HCT116 (cell line): Measurements from ENCODE around the gene PRM2. TPM values are rescaled to one million over a fixed set of nuclear protein-coding genes. Genes with fewer than 3 reads are reported as not detected.

Source experiments
- ATAC-seq: fragments of 200-7000 bp; cut with Tn5 transposase; 2 replicates; pipeline ENCODE4 v1.9.1; 2020; ENCODE audit warnings: mild to moderate bottlenecking, moderate library complexity
- BruUV-seq: library from RNA; stranded (reverse); fragments of 400-500 nt; replicated peaks from 2 replicates; lab custom pipeline; 2021; lab: Mats Ljungman, UMichigan
- CTCF ChIA-PET: fragments of 300-600 bp; sonication (Branson Sonifier 250); formaldehyde crosslinking; loops from one replicate; lab custom pipeline; 2021; ENCODE audit warnings: antibody characterized with exemption; lab: Charles Lee
- POLR2A ChIA-PET: fragments of 300-600, 350-600 bp; sonication (Branson Sonifier 250); formaldehyde crosslinking; loops from one replicate; lab custom pipeline; 2021; ENCODE audit warnings: antibody characterized with exemption; lab: Charles Lee
- RAD21 ChIA-PET, 2 experiments: fragments of 300-600 bp; sonication (Branson Sonifier 250); formaldehyde crosslinking; loops; one replicate each; lab custom pipeline; 2023; ENCODE audit warnings: low total read pairs in 2 of 2; ENCODE audit not compliant: uncharacterized antibody in 2 of 2, unreplicated experiment in 2 of 2, low non-redundant PET in 1 of 2; lab: Charles Lee
- DNase-seq: peaks from one replicate; pipeline ENCODE4 v3.0.0-alpha.2; 2010; ENCODE audit warnings: low read depth, low spot score
- H2AFZ ChIP-seq: fragments of 200-600 bp; shearing (Covaris generic), sonication (generic); 2 replicates; pipeline ENCODE4 v1.6.1; 2017; ENCODE audit warnings: low read depth, mixed run types, mixed read lengths, antibody characterized with exemption, low read length; ENCODE audit not compliant: poor library complexity, severe bottlenecking
- H3K27ac ChIP-seq: 2 replicates; pipeline ENCODE4 v1.5.1; 2012; ENCODE audit warnings: low read depth, low read length
- H3K27me3 ChIP-seq: fragments of 200-600 bp; sonication (generic); 2 replicates; pipeline ENCODE4 v1.6.1; 2016; ENCODE audit warnings: mixed run types, low read length, mixed read lengths; ENCODE audit not compliant: insufficient read depth
- H3K36me3 ChIP-seq, 2 experiments: fragments of 200-500 bp in 1 of 2; fragments of 200-600 bp in 1 of 2; sonication (Bioruptor generic) in 1 of 2; sonication (generic) in 1 of 2; 2 replicates each; pipeline versions ENCODE4 v1.5.1 to v1.6.1; 2014 to 2016; ENCODE audit warnings: low read length in 2 of 2, inconsistent platforms in 1 of 2, mixed read lengths in 1 of 2, mixed run types in 1 of 2; ENCODE audit not compliant: insufficient read depth in 2 of 2, control insufficient read depth in 1 of 2
- H3K4me1 ChIP-seq, 2 experiments: fragments of 200-600 bp in 1 of 2; sonication (generic) in 1 of 2; 2 replicates each; pipeline versions ENCODE4 v1.5.1 to v1.6.1; 2012 to 2017; ENCODE audit warnings: low read length in 2 of 2, inconsistent platforms in 1 of 2, mild to moderate bottlenecking in 1 of 2, mixed read lengths in 1 of 2, mixed run types in 1 of 2, moderate library complexity in 1 of 2; ENCODE audit not compliant: insufficient read depth in 2 of 2, control insufficient read depth in 1 of 2
- H3K4me2 ChIP-seq: fragments of 200-600 bp; sonication (generic); 2 replicates; pipeline ENCODE4 v1.6.1; 2017; ENCODE audit warnings: mixed run types, low read length, mixed read lengths
- H3K4me3 ChIP-seq, 2 experiments: fragments of 200-600 bp in 1 of 2; sonication (generic) in 1 of 2; replicated peaks in 1 of 2; 2 replicates each; pipeline ENCODE4 v1.5.1; 2011 to 2016; ENCODE audit warnings: low read length in 2 of 2, control low read depth in 1 of 2, low read depth in 1 of 2, mild to moderate bottlenecking in 1 of 2, mixed read lengths in 1 of 2, mixed run types in 1 of 2
- H3K79me2 ChIP-seq: fragments of 200-600 bp; sonication (generic); 2 replicates; pipeline ENCODE4 v1.6.1; 2017; ENCODE audit warnings: mild to moderate bottlenecking, mixed run types, low read length, moderate library complexity, mixed read lengths; ENCODE audit not compliant: insufficient read depth
- H3K9ac ChIP-seq: fragments of 200-600 bp; sonication (generic); 2 replicates; pipeline ENCODE4 v1.6.1; 2016; ENCODE audit warnings: low read length, mixed read lengths
- H3K9me2 ChIP-seq: fragments of 200-600 bp; sonication (generic), shearing (Covaris generic); 2 replicates; pipeline ENCODE4 v1.6.1; 2017; ENCODE audit warnings: mixed run types, mild to moderate bottlenecking, moderate library complexity; ENCODE audit not compliant: insufficient read depth
- H3K9me3 ChIP-seq, 2 experiments: fragments of 200-500 bp in 1 of 2; fragments of 200-600 bp in 1 of 2; sonication (Bioruptor generic) in 1 of 2; sonication (generic) in 1 of 2; 2 replicates each; pipeline ENCODE4 v1.6.1; 2014 to 2017; ENCODE audit warnings: low read length in 2 of 2, mixed read lengths in 2 of 2, inconsistent platforms in 1 of 2, low read depth in 1 of 2, mild to moderate bottlenecking in 1 of 2, mixed run types in 1 of 2, moderate library complexity in 1 of 2; ENCODE audit not compliant: control insufficient read depth in 1 of 2, insufficient read depth in 1 of 2
- H4K20me1 ChIP-seq: fragments of 200-600 bp; sonication (generic), shearing (Covaris generic); 2 replicates; pipeline ENCODE4 v1.6.1; 2017; ENCODE audit warnings: mixed run types, mild to moderate bottlenecking, moderate library complexity; ENCODE audit not compliant: insufficient read depth
- ATF3 ChIP-seq: IDR thresholded peaks from 2 replicates; pipeline ENCODE4 v1.6.1; 2012
- CEBPB ChIP-seq: IDR thresholded peaks from 2 replicates; pipeline ENCODE4 v1.6.1; 2012; ENCODE audit warnings: low read depth
- ELF1 ChIP-seq: IDR thresholded peaks from 2 replicates; pipeline ENCODE4 v1.6.1; 2012; ENCODE audit warnings: low read depth, borderline replicate concordance
- EZH2 ChIP-seq: fragments of 200-600 bp; sonication (generic); IDR thresholded peaks from 2 replicates; pipeline ENCODE4 v1.6.1; 2017; ENCODE audit warnings: antibody characterized with exemption, mixed run types
- POLR2A ChIP-seq: IDR thresholded peaks from 2 replicates; pipeline ENCODE4 v1.7.0; 2011; ENCODE audit warnings: borderline replicate concordance; ENCODE audit not compliant: insufficient read depth, insufficient read length; ENCODE audit errors: extremely low read depth
- REST ChIP-seq: IDR thresholded peaks from 2 replicates; pipeline ENCODE4 v1.6.1; 2012; ENCODE audit warnings: low read depth
- YY1 ChIP-seq: IDR thresholded peaks from 2 replicates; pipeline ENCODE4 v1.6.1; 2011; ENCODE audit warnings: low read length, low read depth, moderate library complexity, mild to moderate bottlenecking; ENCODE audit not compliant: insufficient replicate concordance; ENCODE audit errors: extremely low read depth
- intact Hi-C: fragments of 100-400 bp; cut with micrococcal nuclease; formaldehyde crosslinking; loops from 2 replicates; pipeline ENCODE4 v1.10.0; 2022
- total RNA-seq: library from RNA; stranded (reverse); gene quantifications from one replicate; pipeline ENCODE4 v1.2.1, GENCODE V29; 2021; ENCODE audit not compliant: unreplicated experiment

PRM2 gene
- total RNA-seq, 1 experiment from 2014 or later, result not detected

- TF ChIP-seq REST, result no peak
- TF ChIP-seq CEBPB, result no peak
- no peak for TF ChIP-seq YY1
- TF ChIP-seq POLR2A, result no peak
- TF ChIP-seq EZH2, result no peak
- TF ChIP-seq ELF1, result no peak
Measured at GRCh38 chr16:11249233-11250061, 26.8 kb downstream of the PRM2 start (continued).

- ATAC-seq (no peak), DNase-seq (no peak)
- peaks cover 2 to 9% of the 10 kb centered on the region in 2 experiments; a peak in 2 of 4 replicates for H3K4me1 ChIP-seq
- H3K4me2 ChIP-seq, result no peak overlapping the region
- H3K9ac ChIP-seq, result no peak overlapping the region
- H3K27ac ChIP-seq, result no peak overlapping the region
- no peak for TF ChIP-seq POLR2A
- no peak for TF ChIP-seq ATF3
- H3K4me3 ChIP-seq, result no peak overlapping the region
- BruUV-seq, result no TSS peak
- ChIA-PET RAD21 (no interaction called here), CTCF (no interaction called here), POLR2A (interaction anchor here (1.2 kb wide), 1 partner anchor 8 kb away, joined by 5 read pairs; the partner anchor contains the start of gene SOCS1)
- H4K20me1 ChIP-seq, result no peaks in the 10 kb centered on the region
- H3K27me3 ChIP-seq, result no peaks in the 10 kb centered on the region
- intact Hi-C loops, result no loop called here
- no peaks in the 10 kb centered on the region for H3K36me3 ChIP-seq
- H3K9me3 ChIP-seq, result no peaks in the 10 kb centered on the region
- no peaks in the 10 kb centered on the region for H3K79me2 ChIP-seq
- H2AFZ ChIP-seq, result no peak overlapping the region
- H3K9me2 ChIP-seq, result no peaks in the 10 kb centered on the region
Measured at GRCh38 chr16:11248133-11248532, 28.1 kb downstream of the PRM2 start.
